Transverse colon (tissue), 4 donors: ENCODE data around the gene OLFML2A.

ENCODE experiments used
- EP300 ChIP-seq: sonication (generic); formaldehyde crosslinking; IDR thresholded peaks from one replicate; pipeline ENCODE4 v1.6.1; 2017; ENCODE audit warnings: antibody characterized with exemption, low read depth
- POLR2A ChIP-seq: fragments of 450-650 bp; IDR thresholded peaks from one replicate; pipeline ENCODE4 v1.6.1; 2016; ENCODE audit warnings: antibody characterized with exemption, mild to moderate bottlenecking, moderate library complexity
- POLR2AphosphoS5 ChIP-seq, 3 donors: sonication (generic); formaldehyde crosslinking; IDR thresholded peaks; one replicate each; pipeline ENCODE4 v1.6.1; 2016; ENCODE audit warnings: antibody characterized with exemption in 3 of 3
- TF ChIP-seq, protein P1 (sequence below), 5 experiments: fragments of 200-600 bp in 3 of 5; fragments of 450-650 bp in 2 of 5; sonication (generic) in 3 of 5; IDR thresholded peaks; 1 replicate in 2 of 5; 2 replicates in 3 of 5; pipeline ENCODE4 v1.5.1; 2016 to 2017; ENCODE audit warnings: antibody characterized with exemption in 5 of 5, inconsistent platforms in 3 of 5, mild to moderate bottlenecking in 2 of 5, moderate library complexity in 1 of 5

DNA sequence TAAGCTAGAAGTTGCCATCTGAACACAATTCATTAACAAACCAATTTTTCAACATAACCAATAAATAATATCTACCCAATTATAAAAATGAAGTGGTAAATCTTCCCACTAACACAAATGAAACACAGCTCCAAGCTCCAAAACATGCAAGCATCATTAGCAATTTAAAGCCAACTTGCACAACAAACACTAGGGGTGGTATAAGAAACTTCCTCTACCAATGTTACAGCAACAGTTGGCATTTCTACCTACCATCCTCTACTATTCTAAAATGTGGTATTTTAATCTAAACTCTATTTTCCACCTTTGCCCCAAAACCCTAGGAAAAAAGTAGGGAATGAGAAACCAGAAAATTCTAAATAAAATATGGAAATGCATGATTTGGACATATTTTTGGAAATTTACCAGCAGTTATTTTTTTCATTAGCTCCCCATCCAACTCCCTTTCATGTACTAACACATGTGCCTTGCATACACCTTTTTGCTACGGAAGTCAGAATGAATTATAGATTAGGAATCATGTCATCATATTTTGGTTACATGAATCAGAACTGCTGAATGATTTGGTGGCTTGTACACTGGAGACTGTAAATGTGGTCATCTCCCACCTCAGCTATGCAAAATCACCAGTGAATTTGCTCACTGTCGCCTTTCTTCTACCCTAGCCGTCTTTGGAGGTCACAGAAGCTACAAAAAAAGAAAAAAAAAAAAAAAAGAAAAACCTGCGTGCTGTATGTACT is 9.9 kb upstream of the OLFML2A start:
- TF ChIP-seq EP300 (no peak), POLR2AphosphoS5 (IDR thresholded peaks at IDR 0.05) (no peak), POLR2A (no peak)
- TF ChIP-seq, protein P1, sequence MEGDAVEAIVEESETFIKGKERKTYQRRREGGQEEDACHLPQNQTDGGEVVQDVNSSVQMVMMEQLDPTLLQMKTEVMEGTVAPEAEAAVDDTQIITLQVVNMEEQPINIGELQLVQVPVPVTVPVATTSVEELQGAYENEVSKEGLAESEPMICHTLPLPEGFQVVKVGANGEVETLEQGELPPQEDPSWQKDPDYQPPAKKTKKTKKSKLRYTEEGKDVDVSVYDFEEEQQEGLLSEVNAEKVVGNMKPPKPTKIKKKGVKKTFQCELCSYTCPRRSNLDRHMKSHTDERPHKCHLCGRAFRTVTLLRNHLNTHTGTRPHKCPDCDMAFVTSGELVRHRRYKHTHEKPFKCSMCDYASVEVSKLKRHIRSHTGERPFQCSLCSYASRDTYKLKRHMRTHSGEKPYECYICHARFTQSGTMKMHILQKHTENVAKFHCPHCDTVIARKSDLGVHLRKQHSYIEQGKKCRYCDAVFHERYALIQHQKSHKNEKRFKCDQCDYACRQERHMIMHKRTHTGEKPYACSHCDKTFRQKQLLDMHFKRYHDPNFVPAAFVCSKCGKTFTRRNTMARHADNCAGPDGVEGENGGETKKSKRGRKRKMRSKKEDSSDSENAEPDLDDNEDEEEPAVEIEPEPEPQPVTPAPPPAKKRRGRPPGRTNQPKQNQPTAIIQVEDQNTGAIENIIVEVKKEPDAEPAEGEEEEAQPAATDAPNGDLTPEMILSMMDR (IDR thresholded peaks at IDR 0.05): peak in 2 of 5 experiments; percentile 11 to 23
